GM19452 (cell line): ENCODE results near the gene KDSR.

ENCODE experiments used
- ATAC-seq: cut with Tn5 transposase; IDR thresholded peaks from one replicate; pipeline ENCODE4 v1.9.1; 2021; ENCODE audit not compliant: unreplicated experiment

Gene KDSR

DNA sequence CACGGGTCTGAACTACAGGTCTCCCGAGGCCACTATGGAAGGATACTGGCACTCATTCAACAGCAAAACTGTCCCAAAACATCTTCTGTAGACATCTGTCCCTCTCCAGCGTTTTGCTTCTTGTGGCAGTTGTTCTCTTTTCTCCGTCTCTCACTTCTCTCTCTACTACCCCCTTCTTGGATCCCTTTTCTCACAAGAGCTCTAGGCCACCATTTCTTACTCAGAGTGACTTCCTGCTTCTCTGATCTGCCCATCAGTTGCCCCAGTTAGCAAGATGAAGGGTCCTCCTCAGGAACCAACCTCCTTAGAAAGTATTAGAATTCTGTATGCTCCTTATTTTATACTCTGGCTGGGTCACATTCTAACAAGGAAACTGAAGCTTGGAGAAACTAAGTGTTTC, 80.1 kb downstream of the KDSR start:
- ATAC-seq = no peak

DNA sequence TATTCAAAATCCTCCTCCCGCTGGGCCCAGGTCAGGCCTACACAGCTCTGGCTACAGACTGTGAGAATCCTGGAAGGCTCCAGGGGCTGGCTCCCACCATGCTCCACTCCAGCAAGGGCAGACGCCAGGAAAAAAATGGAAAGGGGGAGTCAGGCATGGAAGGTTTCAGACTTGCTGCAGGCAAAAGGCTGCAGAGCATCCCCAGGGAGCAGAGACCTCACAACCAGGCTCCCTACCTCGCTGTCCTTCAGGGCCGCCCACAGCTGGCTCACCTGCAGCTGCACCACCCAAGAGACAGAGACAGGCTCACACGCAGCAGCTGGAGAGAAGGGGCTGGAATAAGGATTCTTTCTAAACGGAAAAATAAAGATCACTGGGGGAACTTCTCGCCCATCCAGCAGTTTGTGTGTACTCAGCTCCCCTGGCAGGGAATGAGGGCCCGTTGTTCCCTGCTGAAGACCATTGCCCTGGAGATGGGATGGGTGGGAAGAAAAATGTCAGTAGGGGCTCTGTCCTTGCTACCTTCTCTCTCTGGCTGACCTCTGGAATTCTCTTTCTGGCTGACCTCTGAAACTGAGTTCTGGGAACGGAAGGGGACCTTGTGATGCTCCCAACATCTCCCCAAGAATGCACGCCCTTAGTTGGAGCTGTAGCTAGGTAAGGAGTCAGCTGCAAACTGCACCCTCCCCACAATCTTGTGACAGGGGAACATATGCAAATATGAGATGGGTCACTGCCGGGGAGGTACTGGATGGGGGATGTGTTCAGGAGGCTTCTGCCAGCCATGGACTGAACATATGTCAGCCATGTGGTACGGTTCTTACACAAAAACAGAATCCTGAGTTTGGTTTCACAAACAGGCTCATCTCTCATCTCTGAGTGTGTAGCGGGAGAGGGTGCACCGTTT, 81.9 kb downstream of the KDSR start:
- peak; percentile 88 for ATAC-seq

GRCh38 chr18:63284173-63284799, 82.7 kb downstream of the KDSR start:
- no peak for ATAC-seq

DNA sequence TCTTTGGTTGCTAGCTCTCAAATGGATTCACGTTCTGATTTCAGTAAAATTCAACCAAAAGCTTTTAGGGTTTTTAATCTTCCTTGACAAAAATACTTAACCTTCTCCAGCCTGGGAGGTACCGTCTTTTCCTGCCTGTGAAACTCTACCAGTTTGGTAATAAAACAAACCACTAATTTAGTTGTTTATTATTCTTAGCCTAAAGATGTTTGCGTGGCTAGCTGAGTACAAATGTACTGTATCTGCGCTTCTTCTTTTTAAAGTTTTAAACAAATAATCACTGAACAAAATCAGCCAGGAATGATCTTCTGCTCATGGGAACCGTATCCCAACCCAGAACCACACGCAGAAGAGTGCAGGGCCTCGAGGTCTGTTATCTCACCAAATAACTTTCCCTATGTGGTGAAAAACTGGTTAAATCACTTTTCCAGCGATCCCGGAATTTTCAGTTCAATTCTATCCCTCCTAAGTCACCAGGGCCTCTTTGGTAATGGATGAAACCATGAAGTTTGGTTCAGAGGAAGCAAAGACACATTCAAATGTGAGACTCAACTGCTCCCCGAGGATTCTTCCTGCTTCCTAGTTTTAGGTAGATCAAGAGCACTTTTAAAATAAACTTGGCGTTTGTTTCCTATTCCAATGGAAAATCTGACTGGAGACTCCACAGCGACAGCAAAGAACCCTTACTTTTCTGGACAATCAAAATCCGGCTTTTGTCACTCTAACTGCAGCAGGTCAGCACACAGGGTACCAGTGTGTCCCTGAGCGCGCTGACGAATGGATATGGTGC, 83.5 kb downstream of the KDSR start:
- no peak for ATAC-seq

DNA sequence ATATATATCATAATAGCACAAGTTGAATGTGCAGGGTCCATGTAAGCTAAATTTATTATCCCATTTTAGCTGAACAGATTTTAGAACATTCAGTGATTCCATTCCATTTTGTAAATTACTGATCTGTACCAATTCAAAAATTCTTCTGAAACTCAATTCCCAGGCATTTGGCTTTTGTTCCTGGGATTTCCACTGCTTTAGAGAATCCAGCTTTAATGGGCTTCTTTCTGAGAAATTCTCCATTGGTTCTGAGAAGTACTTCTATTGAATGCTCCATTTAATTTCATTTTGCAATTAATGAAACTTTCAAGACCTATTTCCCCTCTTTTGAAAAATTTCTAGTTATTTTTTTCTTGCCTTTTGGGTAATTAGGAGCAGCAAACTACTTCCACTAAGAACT, 84.2 kb downstream of the KDSR start:
- ATAC-seq = no peak
